Measurements from ENCODE around the gene RALY.
A peak's percentile ranks its signal among the peaks of the same experiment; 100 is the strongest.

Gene RALY

DNA sequence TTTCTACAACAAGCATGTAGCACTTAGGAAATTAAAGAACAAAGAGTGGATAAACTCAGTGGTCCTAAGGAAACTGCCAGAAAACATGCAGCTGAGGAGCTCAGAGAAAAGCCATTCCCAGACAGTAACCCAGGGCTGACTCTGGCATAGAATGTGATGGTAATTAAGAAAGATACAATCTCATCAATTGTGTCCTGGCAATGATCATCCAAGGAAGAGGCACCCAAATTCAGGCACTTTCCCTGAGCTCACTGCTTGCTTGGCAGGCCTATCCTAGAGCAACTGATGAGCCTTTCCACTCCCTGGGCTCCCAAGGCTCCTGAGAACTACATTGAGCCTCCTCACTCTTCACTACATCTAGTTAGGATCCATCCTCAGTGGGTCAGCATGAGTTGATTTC, 102.1 kb downstream of the RALY start:
- H3K9me3 ChIP-seq (ENCODE audit: severe bottlenecking): no peaks in the 10 kb centered on the region
- ATAC-seq (ENCODE audit: low read depth) (no peak), DNase-seq (ENCODE audit: low spot score) (no peak)
- H3K4me1 ChIP-seq (ENCODE audit: insufficient read depth, poor library complexity, severe bottlenecking): no peaks in the 10 kb centered on the region
- no peak overlapping the region for H3K27ac ChIP-seq (ENCODE audit: poor library complexity, severe bottlenecking)
- peaks cover 100% of the 10 kb centered on the region for H3K36me3 ChIP-seq (ENCODE audit: low read depth)
- TF ChIP-seq, protein P1, sequence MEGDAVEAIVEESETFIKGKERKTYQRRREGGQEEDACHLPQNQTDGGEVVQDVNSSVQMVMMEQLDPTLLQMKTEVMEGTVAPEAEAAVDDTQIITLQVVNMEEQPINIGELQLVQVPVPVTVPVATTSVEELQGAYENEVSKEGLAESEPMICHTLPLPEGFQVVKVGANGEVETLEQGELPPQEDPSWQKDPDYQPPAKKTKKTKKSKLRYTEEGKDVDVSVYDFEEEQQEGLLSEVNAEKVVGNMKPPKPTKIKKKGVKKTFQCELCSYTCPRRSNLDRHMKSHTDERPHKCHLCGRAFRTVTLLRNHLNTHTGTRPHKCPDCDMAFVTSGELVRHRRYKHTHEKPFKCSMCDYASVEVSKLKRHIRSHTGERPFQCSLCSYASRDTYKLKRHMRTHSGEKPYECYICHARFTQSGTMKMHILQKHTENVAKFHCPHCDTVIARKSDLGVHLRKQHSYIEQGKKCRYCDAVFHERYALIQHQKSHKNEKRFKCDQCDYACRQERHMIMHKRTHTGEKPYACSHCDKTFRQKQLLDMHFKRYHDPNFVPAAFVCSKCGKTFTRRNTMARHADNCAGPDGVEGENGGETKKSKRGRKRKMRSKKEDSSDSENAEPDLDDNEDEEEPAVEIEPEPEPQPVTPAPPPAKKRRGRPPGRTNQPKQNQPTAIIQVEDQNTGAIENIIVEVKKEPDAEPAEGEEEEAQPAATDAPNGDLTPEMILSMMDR (IDR thresholded peaks at IDR 0.05; ENCODE audit: poor library complexity, severe bottlenecking): no peak
- H3K4me3 ChIP-seq (ENCODE audit: severe bottlenecking): no peak overlapping the region
- H3K27me3 ChIP-seq (ENCODE audit: insufficient read depth, poor library complexity, severe bottlenecking): no peaks in the 10 kb centered on the region

DNA sequence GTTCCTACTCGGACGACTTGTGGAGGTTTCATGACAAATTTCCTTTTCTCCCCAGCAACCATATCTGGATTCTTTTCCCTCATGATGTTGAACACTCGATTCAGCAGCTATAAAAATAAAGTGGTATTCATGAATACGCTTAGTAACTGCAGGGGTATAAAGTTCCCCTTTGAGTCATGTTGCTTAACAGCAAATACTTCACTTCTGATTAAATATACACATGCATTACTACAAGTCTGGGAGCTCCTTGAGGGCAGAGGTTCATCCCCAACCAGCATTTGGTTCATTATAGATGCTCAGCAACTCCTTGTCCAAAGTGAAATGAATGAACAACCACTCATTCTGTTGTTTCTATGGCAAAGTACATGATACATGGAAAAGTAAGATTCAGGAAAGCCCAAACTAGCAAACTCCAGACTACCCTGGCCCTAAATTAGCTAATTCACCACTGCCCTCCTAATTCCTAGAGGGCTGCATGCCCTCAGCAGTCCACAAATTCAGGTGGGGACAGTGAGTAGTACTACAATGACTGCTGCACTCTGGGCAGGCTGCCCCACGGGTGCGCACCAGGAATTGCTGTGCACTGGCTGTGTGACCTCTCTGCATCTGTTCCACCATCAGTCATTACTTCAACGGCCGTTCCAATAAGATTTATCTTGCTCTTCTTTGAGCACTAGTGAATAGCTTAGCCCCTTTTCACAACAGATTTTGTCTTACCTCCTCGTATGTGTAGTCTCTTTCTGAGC, 103.2 kb downstream of the RALY start:
- Histone ChIP-seq H3K4me1 (ENCODE audit: insufficient read depth, poor library complexity, severe bottlenecking) (no peaks in the 10 kb centered on the region), H3K27ac (ENCODE audit: poor library complexity, severe bottlenecking) (no peak overlapping the region), H3K36me3 (ENCODE audit: low read depth) (peaks cover 100% of the 10 kb centered on the region), H3K9me3 (ENCODE audit: severe bottlenecking) (no peaks in the 10 kb centered on the region), H3K27me3 (ENCODE audit: insufficient read depth, poor library complexity, severe bottlenecking) (no peaks in the 10 kb centered on the region), H3K4me3 (ENCODE audit: severe bottlenecking) (no peak overlapping the region)
- DNase-seq (ENCODE audit: low spot score) (no peak), ATAC-seq (ENCODE audit: low read depth) (0 out of 3 replicates have a peak, but pooled peaks have one; percentile 15)
- TF ChIP-seq, protein P1 (IDR thresholded peaks at IDR 0.05; ENCODE audit: poor library complexity, severe bottlenecking): no peak

- peaks cover 100% of the 10 kb centered on the region for H3K36me3 ChIP-seq (ENCODE audit: low read depth)
- no peaks in the 10 kb centered on the region for H3K27me3 ChIP-seq (ENCODE audit: insufficient read depth, poor library complexity, severe bottlenecking)
- no peaks in the 10 kb centered on the region for H3K9me3 ChIP-seq (ENCODE audit: severe bottlenecking)
- H3K27ac ChIP-seq (ENCODE audit: poor library complexity, severe bottlenecking): no peak overlapping the region
- H3K4me1 ChIP-seq (ENCODE audit: insufficient read depth, poor library complexity, severe bottlenecking): no peaks in the 10 kb centered on the region
- no peak for DNase-seq (ENCODE audit: low spot score)
- ATAC-seq (ENCODE audit: low read depth): no peak
- TF ChIP-seq, protein P1 (IDR thresholded peaks at IDR 0.05; ENCODE audit: poor library complexity, severe bottlenecking): no peak
- H3K4me3 ChIP-seq (ENCODE audit: severe bottlenecking): no peak overlapping the region
Measured at GRCh38 chr20:34098570-34098969, 104.9 kb downstream of the RALY start.

DNA sequence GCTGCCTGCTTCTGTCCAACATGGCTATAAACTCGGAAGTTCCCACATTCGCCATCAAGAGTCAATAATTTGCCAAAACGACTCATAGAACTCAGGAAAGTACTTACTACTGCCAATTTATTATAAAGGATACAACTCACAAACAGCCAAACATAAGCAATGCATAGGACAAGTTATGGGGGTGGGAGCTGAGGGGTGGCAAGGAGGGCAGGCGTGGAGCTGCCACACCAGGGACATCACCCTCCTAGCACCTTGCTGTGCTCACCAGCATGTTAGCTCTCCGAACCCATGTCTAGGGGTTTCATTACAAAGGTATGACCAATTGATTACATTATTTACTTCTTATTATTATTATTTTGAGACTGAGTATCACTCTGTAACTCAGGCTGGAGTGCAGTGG, 106.0 kb downstream of the RALY start:
- Histone ChIP-seq H3K36me3 (ENCODE audit: low read depth) (peaks cover 100% of the 10 kb centered on the region), H3K27me3 (ENCODE audit: insufficient read depth, poor library complexity, severe bottlenecking) (no peaks in the 10 kb centered on the region), H3K9me3 (ENCODE audit: severe bottlenecking) (no peaks in the 10 kb centered on the region), H3K4me3 (ENCODE audit: severe bottlenecking) (no peak overlapping the region), H3K27ac (ENCODE audit: poor library complexity, severe bottlenecking) (no peak overlapping the region), H3K4me1 (ENCODE audit: insufficient read depth, poor library complexity, severe bottlenecking) (no peaks in the 10 kb centered on the region)
- TF ChIP-seq, protein P1 (IDR thresholded peaks at IDR 0.05; ENCODE audit: poor library complexity, severe bottlenecking): no peak
- ATAC-seq (ENCODE audit: low read depth) (0 out of 3 replicates have a peak, but pooled peaks have one; percentile 7), DNase-seq (ENCODE audit: low spot score) (no peak)

- Histone ChIP-seq H3K27ac (ENCODE audit: poor library complexity, severe bottlenecking) (no peak overlapping the region), H3K4me1 (ENCODE audit: insufficient read depth, poor library complexity, severe bottlenecking) (no peaks in the 10 kb centered on the region), H3K36me3 (ENCODE audit: low read depth) (peaks cover 100% of the 10 kb centered on the region), H3K9me3 (ENCODE audit: severe bottlenecking) (no peaks in the 10 kb centered on the region), H3K4me3 (ENCODE audit: severe bottlenecking) (no peak overlapping the region), H3K27me3 (ENCODE audit: insufficient read depth, poor library complexity, severe bottlenecking) (no peaks in the 10 kb centered on the region)
- ATAC-seq (ENCODE audit: low read depth): no peak
- TF ChIP-seq, protein P1 (IDR thresholded peaks at IDR 0.05; ENCODE audit: poor library complexity, severe bottlenecking): no peak
- DNase-seq (ENCODE audit: low spot score): no peak
Measured at GRCh38 chr20:34100576-34100975, 106.9 kb downstream of the RALY start.
